Neural progenitor cell (in vitro differentiated cells): Measurements from ENCODE around the gene NUP214.

ENCODE experiments used
- CTCF ChIP-seq: fragments of 200-600 bp; sonication (generic); IDR thresholded peaks from 2 replicates; pipeline ENCODE4 v1.5.1; 2017; ENCODE audit warnings: antibody characterized with exemption, mild to moderate bottlenecking
- EZH2 ChIP-seq: fragments of 200-600 bp; sonication (generic); IDR thresholded peaks from 2 replicates; pipeline ENCODE4 v1.6.1; 2017; ENCODE audit warnings: antibody characterized with exemption, mild to moderate bottlenecking, moderate library complexity
- EZH2phosphoT487 ChIP-seq: fragments of 200-600 bp; sonication (generic); IDR thresholded peaks from 2 replicates; pipeline ENCODE4 v1.6.1; 2017; ENCODE audit warnings: antibody characterized with exemption

GRCh38 chr9:131096269-131097125 lies 28.9 kb upstream of the NUP214 start, which contains the start of gene AIF1L:
- TF ChIP-seq CTCF (peak; percentile 51), EZH2 (peak; percentile 18), EZH2phosphoT487 (no peak)
